Iris pigment epithelial cell (primary cell): ENCODE data around the gene RABGAP1L.

Experiments used
- DNase-seq: peaks from one replicate; pipeline ENCODE4 v3.0.0-alpha.2; 2011; ENCODE audit warnings: low read depth

RABGAP1L gene

DNA sequence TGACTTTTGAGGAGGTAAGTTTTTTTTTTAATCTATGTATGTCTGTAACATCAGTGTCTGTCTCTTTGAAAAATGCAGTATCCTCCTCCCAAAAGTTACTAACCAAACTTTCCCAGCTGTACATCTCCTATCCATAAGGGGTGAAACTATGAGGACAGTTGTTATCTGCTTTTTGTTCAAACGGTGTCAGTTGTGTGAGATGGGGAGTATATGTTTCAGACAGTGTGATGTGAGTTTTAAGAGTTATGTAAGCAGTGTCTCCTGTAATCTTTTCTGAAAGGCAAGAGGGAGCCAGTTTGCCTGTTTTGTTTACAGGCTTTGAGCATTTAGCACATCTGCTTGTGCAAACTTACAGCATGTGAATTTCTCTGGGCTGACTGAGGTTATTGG is 805.6 kb downstream of the RABGAP1L start:
- peak; percentile 70 for DNase-seq

DNA sequence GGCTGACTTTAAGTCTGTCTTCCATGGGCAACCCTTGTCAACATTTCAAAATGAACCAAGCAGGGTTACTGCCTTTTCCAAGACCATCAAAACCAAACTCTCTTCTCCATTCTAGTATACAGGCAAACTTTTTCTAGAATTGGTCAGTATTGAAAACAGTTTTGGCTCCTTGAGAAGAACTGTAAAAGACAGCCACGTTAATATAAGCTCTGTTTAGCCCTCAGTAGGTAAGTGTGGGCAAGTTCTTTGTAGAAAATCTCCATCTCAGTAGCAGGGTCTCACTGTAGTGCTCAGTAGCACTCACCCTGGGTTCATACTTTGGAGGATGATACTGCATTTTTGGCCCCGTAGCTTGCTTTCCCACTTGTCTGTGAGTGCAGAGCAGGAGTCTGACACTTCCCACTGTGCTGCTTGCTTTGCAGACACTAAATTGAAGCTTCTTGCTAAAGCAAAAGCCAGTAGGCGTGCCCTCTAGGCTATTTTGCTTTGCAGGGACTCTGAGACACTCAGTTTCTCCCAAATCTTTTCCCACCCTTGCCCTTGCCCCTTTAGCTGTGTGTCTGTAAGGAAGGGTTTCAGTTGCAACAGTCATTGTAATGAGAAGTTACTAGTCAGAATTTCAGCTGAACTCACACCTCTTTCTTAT is 806.2 kb downstream of the RABGAP1L start:
- no peak for DNase-seq

DNA sequence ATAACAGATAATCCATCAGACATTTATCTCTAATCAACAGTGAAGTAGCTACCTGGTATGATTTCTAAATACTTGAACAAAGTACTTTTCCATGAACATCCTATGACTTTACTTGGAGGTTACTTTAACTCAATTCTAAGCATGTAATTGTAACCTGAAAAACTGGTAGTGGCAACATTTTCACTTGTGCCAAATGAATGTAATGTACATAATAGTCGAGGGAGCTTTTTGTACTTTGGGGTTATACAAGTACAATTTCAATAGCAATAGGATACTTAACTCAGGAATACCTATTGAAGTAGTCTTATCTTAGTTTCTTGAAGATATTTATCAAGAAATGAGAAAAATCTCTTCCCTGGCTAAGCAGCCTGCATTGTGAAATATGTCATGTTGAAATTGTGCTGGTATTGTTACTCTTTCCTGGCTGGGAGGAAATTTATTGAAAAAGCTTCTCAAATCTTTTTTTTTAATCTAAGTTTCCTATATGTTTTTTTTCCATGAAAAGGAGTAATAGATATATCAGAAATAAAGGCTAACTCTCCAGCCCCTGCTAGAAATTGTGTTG is 806.8 kb downstream of the RABGAP1L start:
- peak; percentile 72 for DNase-seq

DNA sequence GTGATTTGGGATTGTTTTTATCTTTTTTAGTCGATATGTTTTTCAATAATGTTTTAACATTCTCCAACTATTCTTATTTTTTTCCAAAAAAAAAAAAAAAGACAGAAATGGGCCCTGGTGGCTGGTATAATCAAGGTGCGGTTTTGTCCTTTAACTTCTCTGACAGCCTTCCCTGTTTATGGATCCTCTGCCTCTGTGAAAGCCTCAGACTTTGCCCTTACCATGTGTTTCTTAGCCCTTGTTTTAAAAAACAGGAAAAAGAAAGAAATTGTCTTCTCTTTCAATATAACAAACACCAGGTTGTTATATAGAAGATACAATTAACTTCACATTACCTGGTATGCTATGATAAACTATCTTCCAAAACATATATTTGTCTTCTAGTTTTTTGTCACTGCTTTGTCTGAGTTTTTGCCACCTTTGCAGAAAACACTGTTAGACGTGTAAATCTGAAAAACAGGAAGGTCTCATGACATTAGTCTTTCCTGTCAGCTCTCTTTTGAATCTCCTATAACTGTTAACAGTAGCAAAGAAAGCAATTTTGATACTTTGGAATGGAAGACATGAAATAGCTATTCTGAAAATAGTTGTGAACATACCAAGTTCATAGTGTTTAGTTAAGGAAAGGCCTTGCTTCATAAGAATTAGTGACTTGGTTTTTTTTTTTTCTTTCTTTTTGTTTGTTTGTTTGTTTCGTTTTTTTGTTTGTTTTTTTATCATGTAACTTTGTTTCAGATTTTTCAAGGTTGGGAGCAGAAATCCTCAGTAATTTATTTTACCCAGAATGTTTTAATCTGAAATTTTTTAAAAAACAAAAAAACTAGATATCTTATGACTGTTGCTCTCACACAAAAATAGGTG is 808.8 kb downstream of the RABGAP1L start:
- no peak for DNase-seq

DNA sequence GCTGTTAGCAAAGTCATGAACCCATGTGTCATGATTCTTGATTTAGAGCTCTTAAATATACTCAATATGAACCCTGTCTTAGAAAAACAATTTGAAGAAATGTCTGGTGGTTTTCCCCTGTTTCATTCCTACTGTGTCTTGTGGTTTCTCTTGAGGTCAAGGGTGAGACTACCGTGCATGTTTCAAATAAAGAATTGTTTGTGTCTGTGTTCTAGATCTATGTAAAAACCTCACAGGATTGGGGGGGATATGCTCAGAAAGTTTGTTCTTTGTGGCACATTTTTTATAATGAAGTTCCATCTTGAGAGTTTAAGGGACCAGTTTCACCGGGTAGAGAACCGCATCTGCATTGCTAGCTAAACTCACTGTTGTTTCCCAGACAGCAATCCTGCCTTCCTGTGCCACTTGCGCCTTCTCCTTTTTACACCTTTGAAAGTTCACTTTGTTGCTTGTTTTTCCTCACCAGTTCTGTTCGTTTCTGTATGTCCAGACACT is 809.5 kb downstream of the RABGAP1L start:
- DNase-seq: peak; percentile 97

DNA sequence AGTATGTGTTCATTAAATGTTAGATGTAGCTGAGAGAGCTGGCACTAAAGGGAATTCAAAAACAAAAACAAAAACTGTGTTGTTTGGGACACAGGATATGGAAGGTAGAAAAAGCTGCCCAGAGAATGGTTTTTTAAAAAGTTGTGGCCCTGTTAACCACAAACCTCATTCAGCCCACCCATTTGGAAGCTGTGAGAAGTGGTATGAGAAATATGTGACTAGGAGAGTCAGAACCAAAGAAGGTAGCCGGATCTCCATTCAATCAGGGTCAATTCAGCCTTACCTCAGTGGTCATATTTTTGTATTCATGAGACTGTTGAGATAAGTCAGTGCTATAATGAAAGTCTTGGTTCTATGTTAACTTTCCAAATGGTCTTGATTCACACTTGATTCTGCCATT is 810.7 kb downstream of the RABGAP1L start:
- peak; percentile 73 for DNase-seq

DNA sequence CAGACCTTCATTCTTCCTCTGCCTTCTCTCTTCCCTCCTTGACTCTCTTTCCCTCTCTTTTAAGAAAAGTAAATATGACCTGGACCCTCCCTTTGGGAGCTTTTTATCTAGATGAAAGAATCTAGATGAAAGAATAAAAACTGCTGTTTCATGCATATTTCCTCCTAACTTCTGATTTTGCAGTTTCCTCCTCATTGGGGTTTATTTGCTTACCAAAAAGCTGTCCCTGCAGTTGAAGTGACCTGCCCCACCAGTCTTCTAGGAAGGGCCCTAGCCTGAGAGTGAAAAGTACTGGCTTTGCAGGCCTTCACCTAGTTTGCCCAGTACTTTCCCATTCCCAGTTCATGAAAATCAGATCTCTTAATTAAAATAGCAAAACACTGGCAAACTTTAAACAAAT is 812.1 kb downstream of the RABGAP1L start:
- DNase-seq: no peak

DNA sequence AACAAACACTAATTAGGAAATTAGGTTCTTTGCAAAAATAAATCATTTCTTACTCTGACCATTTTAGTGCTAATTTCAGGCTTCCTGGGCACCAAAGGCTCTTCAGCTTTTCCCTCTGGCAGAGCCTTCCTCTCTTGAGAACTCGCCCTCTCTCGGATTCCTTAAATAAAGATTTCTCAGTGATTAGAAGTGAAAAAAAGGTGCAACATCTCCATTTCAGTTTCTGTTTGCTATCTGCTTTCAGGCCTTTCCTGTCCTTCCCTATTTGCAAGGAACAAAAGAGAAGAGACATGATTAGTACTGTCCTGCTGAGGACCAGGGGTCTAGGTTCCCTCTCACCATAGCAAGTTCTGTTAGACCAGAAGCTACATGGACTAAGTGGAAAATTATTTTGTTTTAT is 812.6 kb downstream of the RABGAP1L start:
- no peak for DNase-seq

DNA sequence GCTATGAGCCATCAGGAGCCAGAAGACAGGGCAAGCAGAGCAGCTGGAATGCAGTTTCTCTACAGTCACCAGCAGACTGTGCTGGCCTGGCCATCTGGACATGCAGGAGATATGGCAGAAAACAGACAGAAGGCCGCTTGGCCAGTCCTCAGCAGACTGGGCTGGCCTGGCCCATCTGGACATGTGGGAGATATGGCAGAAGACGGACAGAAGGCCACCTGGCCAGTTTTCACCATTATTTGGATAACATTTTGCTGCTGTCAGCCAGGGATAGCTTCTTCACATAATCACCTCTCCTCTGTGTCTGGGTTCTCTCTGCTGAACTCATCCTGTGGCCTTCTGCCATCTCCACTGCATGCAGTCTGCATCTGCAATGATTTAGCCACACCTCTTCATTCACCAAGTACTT is 815.4 kb downstream of the RABGAP1L start:
- no peak for DNase-seq

DNA sequence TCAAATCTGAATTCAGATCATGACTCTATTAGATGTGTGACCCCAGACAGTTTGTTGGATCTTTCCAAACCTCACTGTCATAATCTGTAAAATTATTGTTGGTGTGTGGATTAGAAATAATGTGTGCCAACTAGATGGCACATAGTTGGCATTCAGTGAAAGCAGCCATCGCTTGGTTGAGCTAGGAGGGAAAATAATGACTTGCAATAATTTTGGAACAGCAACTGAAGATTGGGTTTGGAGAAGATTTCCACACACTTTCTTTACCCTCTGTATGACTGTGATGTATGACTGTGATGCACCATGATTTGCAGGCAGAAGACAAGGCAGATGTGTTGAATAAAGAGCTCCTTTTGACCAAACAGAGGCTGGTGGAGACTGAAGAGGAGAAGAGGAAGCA is 816.4 kb downstream of the RABGAP1L start:
- DNase-seq: no peak

DNA sequence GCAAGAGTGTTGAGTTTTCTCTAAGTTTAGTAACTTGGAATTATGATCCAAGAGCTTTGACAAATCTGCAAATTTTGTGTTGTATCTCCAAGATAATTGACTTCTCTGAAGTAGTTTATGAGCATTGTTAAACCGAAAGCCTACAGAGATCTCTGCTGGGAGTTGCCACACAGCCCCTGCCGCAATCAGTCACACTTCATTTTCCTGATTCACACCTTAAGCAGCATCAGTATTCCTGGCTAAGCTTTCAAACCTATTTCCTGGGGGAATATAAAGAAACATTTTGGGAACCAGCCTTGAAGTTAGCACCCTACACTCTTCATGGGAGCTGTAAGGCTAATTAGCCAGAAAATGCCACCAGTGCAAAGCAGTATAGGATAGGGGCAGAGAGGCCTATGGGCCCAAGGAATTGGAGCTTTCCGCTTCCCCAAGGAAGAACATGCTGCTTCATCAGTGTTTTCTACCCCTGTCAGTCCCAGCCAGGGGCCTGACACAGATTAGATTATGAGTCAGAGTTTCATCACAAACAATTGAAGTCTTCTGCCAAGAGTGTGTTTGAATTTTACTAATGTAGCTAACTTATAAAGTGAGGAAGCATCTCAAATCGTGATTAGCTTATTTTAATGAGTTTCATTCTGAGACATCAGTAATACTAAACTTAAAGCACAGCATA is 817.3 kb downstream of the RABGAP1L start:
- DNase-seq: peak; percentile 85

DNA sequence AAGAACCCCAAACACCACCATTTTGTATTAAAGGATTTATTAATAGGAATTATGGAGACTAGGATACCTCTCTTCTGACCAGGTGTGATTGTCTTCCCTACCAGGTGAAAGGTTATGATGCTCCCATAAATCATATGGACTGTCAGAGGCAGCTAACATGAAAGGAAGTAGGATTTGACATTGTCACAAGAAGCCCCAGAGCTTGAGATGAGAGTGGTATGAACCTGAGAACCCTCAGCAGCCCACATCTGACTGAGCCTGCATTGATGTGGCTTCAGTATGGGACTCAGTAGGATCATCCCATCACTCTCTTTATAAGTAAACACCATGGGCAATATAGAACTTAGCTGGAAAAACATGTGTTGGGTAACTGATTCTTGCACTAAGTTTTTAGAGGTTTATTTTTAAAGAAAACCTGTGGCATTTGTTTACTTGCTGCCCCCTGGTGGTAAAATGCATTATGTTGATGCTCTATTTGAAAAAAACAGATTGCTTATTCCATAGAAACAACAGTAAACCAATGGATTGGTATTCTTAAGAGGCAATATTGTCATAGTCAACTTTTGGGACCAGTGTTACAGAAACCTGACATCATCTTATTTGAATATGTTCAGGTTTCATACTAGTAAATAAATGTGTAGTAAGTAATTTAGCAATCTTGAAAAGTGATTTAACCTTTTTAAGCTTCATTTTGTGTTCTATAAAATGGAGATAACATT is 823.8 kb downstream of the RABGAP1L start:
- DNase-seq: peak; percentile 57

DNA sequence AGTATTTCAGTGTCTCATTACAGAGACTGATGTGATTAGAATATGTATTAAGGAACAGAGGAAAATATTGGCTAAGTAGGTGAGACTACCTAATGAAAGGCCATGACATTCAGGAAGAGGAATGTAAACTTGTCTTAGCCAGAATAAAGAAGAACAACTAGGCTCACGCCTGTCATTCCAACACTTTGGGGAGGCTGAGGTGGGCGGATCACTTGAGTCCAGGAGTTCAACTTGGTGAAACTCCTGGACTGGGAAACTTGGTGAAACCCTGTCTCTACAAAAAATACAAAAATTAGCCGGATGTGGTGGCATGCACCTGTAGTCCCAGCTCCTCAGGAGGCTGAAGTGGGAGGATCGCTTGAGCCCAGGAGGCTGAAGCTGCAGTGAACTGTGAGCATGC is 825.6 kb downstream of the RABGAP1L start:
- DNase-seq: no peak

DNA sequence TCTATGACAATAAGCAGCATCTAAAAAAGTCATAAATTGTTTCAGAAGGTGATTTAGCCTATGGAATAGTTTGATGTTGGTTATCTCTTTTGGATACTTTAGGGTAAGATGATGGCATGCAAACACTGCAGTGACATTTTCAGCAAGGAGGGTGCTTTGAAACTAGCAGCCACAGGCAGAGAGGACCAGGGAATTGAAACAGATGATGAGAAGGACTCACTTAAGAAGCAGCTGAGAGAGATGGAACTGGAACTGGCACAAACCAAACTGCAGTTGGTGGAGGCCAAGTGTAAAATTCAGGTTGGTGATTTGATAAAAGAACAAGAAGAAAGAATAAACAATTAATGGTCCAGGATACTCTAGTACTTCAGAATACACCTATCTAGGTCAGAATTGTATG is 829.2 kb downstream of the RABGAP1L start:
- no peak for DNase-seq

DNA sequence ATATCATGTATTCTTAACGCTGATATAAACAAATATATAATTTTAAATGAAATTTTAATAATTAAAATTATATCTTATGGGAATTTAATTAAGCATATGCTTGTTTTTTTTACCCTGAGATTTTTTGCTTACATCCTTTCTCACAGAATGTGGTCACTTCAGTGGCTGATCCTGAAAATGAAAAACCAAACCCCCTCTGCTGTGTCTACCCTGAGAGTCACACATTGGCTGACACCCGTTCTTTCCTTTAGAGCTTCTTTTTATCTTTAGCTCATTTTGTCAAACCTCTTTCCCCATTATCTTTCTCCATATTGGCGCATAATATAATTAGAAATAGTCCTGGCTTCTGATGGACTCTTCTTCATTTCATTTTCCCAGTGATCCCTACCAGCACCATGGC is 829.7 kb downstream of the RABGAP1L start:
- DNase-seq: no peak

DNA sequence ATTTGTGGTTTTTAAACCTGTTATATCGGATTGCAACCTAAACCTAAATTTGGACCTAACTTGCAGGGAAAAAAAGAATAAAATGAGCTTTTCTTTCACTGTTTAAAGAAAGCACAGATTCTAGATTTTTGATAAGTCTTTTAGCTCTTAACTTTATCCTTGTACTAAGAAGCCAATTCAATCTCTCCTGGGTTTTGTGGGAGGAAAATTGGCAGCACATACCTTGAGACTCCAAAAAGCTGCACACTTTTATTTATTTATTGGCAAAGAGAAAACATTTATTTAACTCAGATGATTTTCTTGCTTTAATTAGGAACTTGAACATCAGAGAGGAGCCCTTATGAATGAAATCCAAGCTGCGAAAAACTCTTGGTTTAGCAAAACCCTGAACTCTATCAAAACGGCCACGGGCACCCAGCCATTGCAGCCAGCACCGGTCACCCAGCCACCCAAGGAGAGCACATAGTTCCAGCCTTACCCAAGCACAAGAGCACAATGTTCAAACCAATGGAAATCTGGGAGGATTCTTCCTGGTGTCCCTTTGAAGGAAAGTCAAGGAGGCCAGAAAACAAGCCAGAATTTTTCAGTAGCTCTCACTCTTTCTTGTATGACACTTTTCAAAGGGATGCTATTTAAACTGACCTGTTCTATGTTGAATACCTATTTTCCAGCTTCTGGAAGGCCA is 830.4 kb downstream of the RABGAP1L start:
- no peak for DNase-seq

DNA sequence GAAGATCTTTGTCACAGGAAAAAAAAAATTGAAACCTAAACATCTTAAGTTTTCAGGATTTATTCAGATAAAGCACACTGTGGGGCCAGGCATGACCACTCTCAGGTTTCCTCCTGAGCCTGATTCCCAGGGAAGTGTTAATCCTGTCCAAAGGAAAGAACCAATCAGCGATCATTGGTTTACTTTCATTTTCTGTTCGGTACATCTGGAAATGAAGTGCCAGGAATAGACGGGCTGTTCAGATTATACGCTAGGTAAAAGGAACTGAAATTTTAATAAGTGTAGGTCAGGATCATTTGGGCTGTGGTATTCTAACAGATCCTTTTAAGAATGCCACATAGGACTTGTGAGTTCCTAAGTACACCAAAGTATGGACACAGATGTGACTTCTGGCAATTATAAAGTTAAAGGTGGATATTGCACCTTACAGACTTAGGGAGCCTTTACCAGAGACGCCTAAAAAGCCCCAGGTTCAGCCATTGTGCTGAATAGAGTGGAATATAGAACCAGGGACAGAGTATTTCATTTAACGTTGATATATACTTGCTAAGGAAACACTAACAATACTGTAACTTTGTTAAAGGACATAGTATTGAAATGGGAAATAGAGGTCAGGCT is 831.2 kb downstream of the RABGAP1L start:
- DNase-seq: peak; percentile 39

DNA sequence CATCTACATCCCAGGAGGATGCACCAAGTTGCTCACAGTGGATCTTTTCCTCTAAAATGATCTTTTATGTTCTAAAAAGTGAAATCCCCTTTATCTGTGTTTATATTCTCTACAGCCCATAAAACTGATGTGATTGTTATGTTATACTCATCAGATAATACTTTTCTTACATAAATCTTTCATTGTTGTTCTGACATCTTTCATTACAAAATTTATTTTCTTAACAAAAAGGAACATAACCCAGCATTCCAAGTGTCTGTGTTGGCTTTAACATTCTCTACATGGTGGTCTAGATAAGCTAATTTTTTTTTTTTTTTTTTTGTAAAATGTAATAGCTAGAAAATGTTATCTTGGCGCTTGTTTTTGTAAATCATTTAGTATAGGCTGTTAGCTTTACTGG is 832.2 kb downstream of the RABGAP1L start:
- DNase-seq: no peak

DNA sequence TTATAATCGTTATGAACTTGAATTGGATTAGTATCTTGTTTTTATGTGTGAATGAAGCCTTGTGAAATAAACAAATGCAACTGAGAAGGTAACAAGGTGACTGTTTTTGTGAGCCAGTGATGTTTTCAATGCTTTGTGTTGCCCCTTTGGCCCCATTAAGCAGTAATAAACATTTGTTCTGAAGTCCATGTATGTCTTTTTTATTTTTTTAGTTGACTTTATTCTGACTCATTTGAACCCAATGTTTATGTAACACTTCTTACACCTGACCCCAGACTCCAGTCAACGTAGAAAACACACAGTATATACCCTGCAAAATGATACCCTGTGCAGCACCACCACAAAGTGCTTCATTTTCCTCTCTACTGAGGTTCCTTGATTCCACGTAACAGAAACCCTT is 835.8 kb downstream of the RABGAP1L start:
- peak; percentile 17 for DNase-seq

DNA sequence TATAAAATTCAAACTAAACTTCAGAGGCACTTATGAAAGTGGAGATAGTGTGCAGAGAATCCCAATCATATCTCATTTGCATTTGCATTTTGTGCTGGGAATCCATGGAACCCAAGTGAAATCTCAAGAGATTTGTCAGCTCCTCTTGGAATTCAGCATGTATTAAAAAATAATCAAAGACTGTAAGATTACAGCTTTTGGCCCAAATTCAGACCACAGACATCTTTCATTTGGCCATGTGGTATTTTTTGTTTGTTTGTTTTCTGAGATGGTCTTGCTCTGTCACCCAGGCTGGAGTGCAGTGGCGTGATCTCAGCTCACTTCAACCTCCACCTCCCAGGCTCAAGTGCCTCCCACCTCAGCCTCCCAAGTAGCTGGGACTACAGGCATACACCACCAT is 836.6 kb downstream of the RABGAP1L start:
- peak; percentile 67 for DNase-seq

DNA sequence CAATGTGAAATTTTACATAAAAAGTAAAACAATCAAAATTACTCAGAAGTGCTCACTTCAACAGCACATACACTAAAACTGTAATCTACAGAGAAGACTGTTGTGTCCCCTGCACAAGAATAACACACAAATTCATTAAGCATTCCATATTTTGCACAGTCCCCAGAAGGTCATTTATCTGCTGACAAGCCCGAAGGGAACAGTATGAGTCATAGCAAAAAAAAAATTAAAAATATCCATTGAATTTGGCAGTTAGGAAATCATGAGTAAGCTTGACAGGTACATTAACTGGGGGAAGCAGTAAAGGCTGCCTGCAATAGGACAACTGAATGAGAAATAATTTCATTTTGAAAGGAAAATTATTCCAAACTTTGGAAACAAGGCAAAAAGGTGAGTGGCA is 837.2 kb downstream of the RABGAP1L start:
- DNase-seq: peak; percentile 56
